GM23338 (cell line): Measurements from ENCODE around the gene CERS2. TPM values are rescaled to one million over a fixed set of nuclear protein-coding genes. Genes with fewer than 3 reads are reported as not detected.

ENCODE experiments used
- ATAC-seq: fragments of 200-7000 bp; cut with Tn5 transposase; 3 replicates; pipeline ENCODE4 v1.9.1; 2020
- DNase-seq: peaks from one replicate; pipeline ENCODE4 v3.0.0-alpha.2; 2015; ENCODE audit warnings: low spot score
- H2AFZ ChIP-seq: fragments of 200-600 bp; sonication (generic); 2 replicates; pipeline ENCODE4 v1.8.0; 2016; ENCODE audit warnings: antibody characterized with exemption, mild to moderate bottlenecking, moderate library complexity
- H3F3A ChIP-seq: fragments of 200-600 bp; sonication (generic); replicated peaks from 2 replicates; pipeline ENCODE4 v1.8.0; 2017; ENCODE audit warnings: antibody characterized with exemption, mixed run types, low read depth
- H3K27ac ChIP-seq: fragments of 200-600 bp; sonication (generic); 2 replicates; pipeline ENCODE4 v1.6.1; 2016; ENCODE audit warnings: low read depth
- H3K27me3 ChIP-seq: fragments of 200-600 bp; sonication (generic); 2 replicates; pipeline ENCODE4 v1.8.0; 2016; ENCODE audit warnings: mild to moderate bottlenecking, mixed run types, moderate library complexity; ENCODE audit not compliant: insufficient read depth
- H3K36me3 ChIP-seq: fragments of 200-600 bp; sonication (generic); 2 replicates; pipeline ENCODE4 v1.8.0; 2016; ENCODE audit warnings: mild to moderate bottlenecking; ENCODE audit not compliant: insufficient read depth
- H3K4me1 ChIP-seq: fragments of 200-600 bp; sonication (generic); 2 replicates; pipeline ENCODE4 v1.8.0; 2016; ENCODE audit warnings: mild to moderate bottlenecking, moderate library complexity; ENCODE audit not compliant: insufficient read depth
- H3K4me2 ChIP-seq: fragments of 200-600 bp; sonication (generic); 2 replicates; pipeline ENCODE4 v1.7.1; 2017; ENCODE audit warnings: mixed run types
- H3K4me3 ChIP-seq: fragments of 200-600 bp; sonication (generic); 2 replicates; pipeline ENCODE4 v1.6.1; 2016; ENCODE audit warnings: mixed run types
- H3K79me2 ChIP-seq: fragments of 200-600 bp; sonication (generic); replicated peaks from 2 replicates; pipeline ENCODE4 v1.8.0; 2017; ENCODE audit warnings: mild to moderate bottlenecking; ENCODE audit not compliant: insufficient read depth
- H3K9me2 ChIP-seq: fragments of 200-600 bp; sonication (generic); 2 replicates; pipeline ENCODE4 v1.8.0; 2017; ENCODE audit not compliant: insufficient read depth
- H4K20me1 ChIP-seq: fragments of 200-600 bp; sonication (generic); replicated peaks from 2 replicates; pipeline ENCODE4 v1.8.0; 2017; ENCODE audit warnings: mild to moderate bottlenecking; ENCODE audit not compliant: insufficient read depth
- H3K27ac Mint-ChIP-seq: 2 replicates; pipeline ENCODE4 v1.8.0; 2020; ENCODE audit warnings: inconsistent platforms, mild to moderate bottlenecking, moderate library complexity, mixed read lengths
- H3K27me3 Mint-ChIP-seq: 3 replicates; pipeline ENCODE4 v1.8.0; 2022; ENCODE audit warnings: low read depth, mild to moderate bottlenecking, moderate library complexity, mixed read lengths, inconsistent platforms; ENCODE audit not compliant: insufficient read depth, poor library complexity
- H3K36me3 Mint-ChIP-seq: 3 replicates; pipeline ENCODE4 v1.8.0; 2021; ENCODE audit warnings: low read depth, mild to moderate bottlenecking, inconsistent platforms, moderate library complexity, mixed read lengths
- H3K4me1 Mint-ChIP-seq: 3 replicates; pipeline ENCODE4 v1.8.0; 2020; ENCODE audit warnings: mild to moderate bottlenecking, inconsistent platforms, mixed read lengths
- H3K4me3 Mint-ChIP-seq: 3 replicates; pipeline ENCODE4 v1.8.0; 2021; ENCODE audit warnings: moderate library complexity, mild to moderate bottlenecking, inconsistent platforms, mixed read lengths
- H3K9me3 Mint-ChIP-seq: 3 replicates; pipeline ENCODE4 v1.8.0; 2020; ENCODE audit warnings: moderate library complexity, mild to moderate bottlenecking, inconsistent platforms, mixed read lengths
- JUNB ChIP-seq: IDR thresholded peaks from one replicate; pipeline ENCODE4 v1.6.1; 2016; ENCODE audit warnings: antibody characterized with exemption; ENCODE audit not compliant: unreplicated experiment
- STAT1 ChIP-seq: IDR thresholded peaks from one replicate; pipeline ENCODE4 v1.6.1; 2016; ENCODE audit warnings: antibody characterized with exemption; ENCODE audit not compliant: unreplicated experiment
- ZNF331 ChIP-seq: fragments of 250-450 bp; sonication (Bioruptor Pico); IDR thresholded peaks from 2 replicates; pipeline ENCODE4 v1.5.0; 2020; ENCODE audit warnings: low read depth, mild to moderate bottlenecking, moderate library complexity
- polyA plus RNA-seq: library from polyadenylated mRNA; unstranded; fragments of >200 nt; fragmentation: Nextera tagmentation; extraction: Ambion mirVana; gene quantifications from 2 replicates; pipeline ENCODE4 v1.2.1, GENCODE V29; 2016
- total RNA-seq: library from RNA; depleted of rRNA; stranded (reverse); fragments of >200 nt; shearing (Covaris generic); gene quantifications from 2 replicates; pipeline ENCODE4 v1.2.3, GENCODE V29; 2014
- TF ChIP-seq, protein P1 (sequence below): IDR thresholded peaks from 2 replicates; pipeline ENCODE4 v1.6.1; 2016; ENCODE audit warnings: antibody characterized with exemption
- TF ChIP-seq, protein P2 (sequence below): fragments of 250-450 bp; sonication (Bioruptor Pico); IDR thresholded peaks from 2 replicates; pipeline ENCODE4 v1.5.0; 2020; ENCODE audit warnings: mild to moderate bottlenecking, moderate library complexity

The CERS2 gene
- total and polyA plus RNA-seq, 2 experiments from 2014 or later: 83.3 to 120 TPM

- Histone ChIP-seq H3K4me1 (peaks cover 37% of the 10 kb centered on the region), H3K79me2 (no peaks in the 10 kb centered on the region), H3K4me2 (peak within 1 kb of the TSS; percentile 75), H4K20me1 (no peaks in the 10 kb centered on the region), H3K36me3 (no peaks in the 10 kb centered on the region), H2AFZ (peak within 1 kb of the TSS; percentile 70), H3K27ac (peak within 1 kb of the TSS; percentile 93), H3K4me3 (peak within 1 kb of the TSS; percentile 30), H3K27me3 (no peaks in the 10 kb centered on the region), H3F3A (peaks cover 13% of the 10 kb centered on the region), H3K9me2 (no peaks in the 10 kb centered on the region)
- DNase-seq: peak; percentile 46
- Mint-ChIP-seq H3K27me3 (peaks cover 7% of the 10 kb centered on the region), H3K36me3 (no peaks in the 10 kb centered on the region; the same call in 2 of the 3 replicates), H3K9me3 (no peaks in the 10 kb centered on the region), H3K4me1 (peaks cover 40% of the 10 kb centered on the region), H3K4me3 (peak within 1 kb of the TSS; percentile 36), H3K27ac (peak within 1 kb of the TSS; percentile 90)
- TF ChIP-seq JUNB: no peak
- TF ChIP-seq ZNF331 (CRISPR knock-in tag): no peak
- no peak for TF ChIP-seq STAT1
- TF ChIP-seq, protein P1, sequence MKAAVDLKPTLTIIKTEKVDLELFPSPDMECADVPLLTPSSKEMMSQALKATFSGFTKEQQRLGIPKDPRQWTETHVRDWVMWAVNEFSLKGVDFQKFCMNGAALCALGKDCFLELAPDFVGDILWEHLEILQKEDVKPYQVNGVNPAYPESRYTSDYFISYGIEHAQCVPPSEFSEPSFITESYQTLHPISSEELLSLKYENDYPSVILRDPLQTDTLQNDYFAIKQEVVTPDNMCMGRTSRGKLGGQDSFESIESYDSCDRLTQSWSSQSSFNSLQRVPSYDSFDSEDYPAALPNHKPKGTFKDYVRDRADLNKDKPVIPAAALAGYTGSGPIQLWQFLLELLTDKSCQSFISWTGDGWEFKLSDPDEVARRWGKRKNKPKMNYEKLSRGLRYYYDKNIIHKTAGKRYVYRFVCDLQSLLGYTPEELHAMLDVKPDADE: no peak
- TF ChIP-seq, protein P2, sequence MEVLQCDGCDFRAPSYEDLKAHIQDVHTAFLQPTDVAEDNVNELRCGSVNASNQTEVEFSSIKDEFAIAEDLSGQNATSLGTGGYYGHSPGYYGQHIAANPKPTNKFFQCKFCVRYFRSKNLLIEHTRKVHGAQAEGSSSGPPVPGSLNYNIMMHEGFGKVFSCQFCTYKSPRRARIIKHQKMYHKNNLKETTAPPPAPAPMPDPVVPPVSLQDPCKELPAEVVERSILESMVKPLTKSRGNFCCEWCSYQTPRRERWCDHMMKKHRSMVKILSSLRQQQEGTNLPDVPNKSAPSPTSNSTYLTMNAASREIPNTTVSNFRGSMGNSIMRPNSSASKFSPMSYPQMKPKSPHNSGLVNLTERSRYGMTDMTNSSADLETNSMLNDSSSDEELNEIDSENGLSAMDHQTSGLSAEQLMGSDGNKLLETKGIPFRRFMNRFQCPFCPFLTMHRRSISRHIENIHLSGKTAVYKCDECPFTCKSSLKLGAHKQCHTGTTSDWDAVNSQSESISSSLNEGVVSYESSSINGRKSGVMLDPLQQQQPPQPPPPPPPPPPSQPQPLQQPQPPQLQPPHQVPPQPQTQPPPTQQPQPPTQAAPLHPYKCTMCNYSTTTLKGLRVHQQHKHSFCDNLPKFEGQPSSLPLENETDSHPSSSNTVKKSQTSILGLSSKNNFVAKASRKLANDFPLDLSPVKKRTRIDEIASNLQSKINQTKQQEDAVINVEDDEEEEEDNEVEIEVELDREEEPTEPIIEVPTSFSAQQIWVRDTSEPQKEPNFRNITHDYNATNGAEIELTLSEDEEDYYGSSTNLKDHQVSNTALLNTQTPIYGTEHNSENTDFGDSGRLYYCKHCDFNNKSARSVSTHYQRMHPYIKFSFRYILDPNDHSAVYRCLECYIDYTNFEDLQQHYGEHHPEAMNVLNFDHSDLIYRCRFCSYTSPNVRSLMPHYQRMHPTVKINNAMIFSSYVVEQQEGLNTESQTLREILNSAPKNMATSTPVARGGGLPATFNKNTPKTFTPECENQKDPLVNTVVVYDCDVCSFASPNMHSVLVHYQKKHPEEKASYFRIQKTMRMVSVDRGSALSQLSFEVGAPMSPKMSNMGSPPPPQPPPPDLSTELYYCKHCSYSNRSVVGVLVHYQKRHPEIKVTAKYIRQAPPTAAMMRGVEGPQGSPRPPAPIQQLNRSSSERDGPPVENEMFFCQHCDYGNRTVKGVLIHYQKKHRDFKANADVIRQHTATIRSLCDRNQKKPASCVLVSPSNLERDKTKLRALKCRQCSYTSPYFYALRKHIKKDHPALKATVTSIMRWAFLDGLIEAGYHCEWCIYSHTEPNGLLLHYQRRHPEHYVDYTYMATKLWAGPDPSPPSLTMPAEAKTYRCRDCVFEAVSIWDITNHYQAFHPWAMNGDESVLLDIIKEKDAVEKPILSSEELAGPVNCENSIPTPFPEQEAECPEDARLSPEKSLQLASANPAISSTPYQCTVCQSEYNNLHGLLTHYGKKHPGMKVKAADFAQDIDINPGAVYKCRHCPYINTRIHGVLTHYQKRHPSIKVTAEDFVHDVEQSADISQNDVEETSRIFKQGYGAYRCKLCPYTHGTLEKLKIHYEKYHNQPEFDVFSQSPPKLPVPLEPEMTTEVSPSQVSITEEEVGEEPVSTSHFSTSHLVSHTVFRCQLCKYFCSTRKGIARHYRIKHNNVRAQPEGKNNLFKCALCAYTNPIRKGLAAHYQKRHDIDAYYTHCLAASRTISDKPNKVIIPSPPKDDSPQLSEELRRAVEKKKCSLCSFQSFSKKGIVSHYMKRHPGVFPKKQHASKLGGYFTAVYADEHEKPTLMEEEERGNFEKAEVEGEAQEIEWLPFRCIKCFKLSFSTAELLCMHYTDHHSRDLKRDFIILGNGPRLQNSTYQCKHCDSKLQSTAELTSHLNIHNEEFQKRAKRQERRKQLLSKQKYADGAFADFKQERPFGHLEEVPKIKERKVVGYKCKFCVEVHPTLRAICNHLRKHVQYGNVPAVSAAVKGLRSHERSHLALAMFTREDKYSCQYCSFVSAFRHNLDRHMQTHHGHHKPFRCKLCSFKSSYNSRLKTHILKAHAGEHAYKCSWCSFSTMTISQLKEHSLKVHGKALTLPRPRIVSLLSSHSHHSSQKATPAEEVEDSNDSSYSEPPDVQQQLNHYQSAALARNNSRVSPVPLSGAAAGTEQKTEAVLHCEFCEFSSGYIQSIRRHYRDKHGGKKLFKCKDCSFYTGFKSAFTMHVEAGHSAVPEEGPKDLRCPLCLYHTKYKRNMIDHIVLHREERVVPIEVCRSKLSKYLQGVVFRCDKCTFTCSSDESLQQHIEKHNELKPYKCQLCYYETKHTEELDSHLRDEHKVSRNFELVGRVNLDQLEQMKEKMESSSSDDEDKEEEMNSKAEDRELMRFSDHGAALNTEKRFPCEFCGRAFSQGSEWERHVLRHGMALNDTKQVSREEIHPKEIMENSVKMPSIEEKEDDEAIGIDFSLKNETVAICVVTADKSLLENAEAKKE (CRISPR knock-in tag): no peak
- ATAC-seq: peak; percentile 19
Measured at GRCh38 chr1:150981805-150982712, 7.4 kb upstream of the CERS2 start, which contains the start of gene ANXA9. ANXA9 (plus strand) TSS chr1:150982292; CDS start chr1:150983106, 814 bp downstream.
